ENCODE results near the gene PACRG.

DNA sequence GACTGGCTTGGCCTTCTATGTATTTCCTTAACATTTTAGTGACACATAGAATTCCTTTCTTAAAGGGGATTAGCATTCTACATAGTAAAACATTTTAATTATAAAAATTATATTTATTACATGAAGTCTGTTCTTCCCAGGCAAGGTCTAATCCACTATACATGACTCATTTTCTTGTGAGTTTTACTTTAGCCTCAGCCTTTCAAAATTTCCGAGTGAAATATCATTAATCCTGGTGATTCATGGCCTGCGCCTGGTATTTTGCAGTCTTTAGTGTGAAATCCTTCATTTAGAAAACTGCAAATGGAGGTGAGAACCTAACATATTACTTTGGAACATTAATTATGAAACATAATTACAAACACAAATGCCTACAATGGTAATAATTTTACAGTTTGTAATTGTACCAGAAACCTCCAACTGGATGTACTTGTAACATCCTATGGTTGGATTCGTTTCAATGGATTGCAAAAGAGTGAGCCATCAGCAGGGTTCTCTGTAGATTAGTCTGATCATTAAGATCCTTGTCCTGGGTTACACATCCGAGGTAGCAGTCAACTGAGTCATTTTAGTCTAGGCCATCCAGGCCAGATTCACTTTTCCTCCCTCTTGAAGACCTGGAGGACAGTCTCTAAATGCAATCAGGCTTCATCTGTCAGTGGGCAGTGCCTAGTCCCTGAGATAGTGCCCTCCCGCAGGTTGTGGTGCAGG lies 272.0 kb downstream of the PACRG start:
- TF ChIP-seq BRCA1 (IDR thresholded peaks at IDR 0.05; ENCODE audit: low read depth, low read length): no peak
- no peak for TF ChIP-seq ATF3 (IDR thresholded peaks at IDR 0.05; ENCODE audit: insufficient read depth, low read depth, low read length)
- no peak for TF ChIP-seq POLR2A (IDR thresholded peaks at IDR 0.05; ENCODE audit: control extremely low read depth in 1 of 2, low read depth in 2 of 2, low read length in 2 of 2)
- no peak for TF ChIP-seq ATF2 (IDR thresholded peaks at IDR 0.05; ENCODE audit: low read length)
- no peak for TF ChIP-seq JUND (IDR thresholded peaks at IDR 0.05; ENCODE audit: low read length)
- TF ChIP-seq BCL11A (IDR thresholded peaks at IDR 0.05; ENCODE audit: low read depth in 2 of 2, low read length in 2 of 2): no peak
